ENCODE data around the gene LILRB4. TPM values are rescaled to one million over a fixed set of nuclear protein-coding genes. Genes with fewer than 3 reads are reported as not detected.

The LILRB4 gene
- total RNA-seq, 1 experiment from 2014 or later = not detected

DNA sequence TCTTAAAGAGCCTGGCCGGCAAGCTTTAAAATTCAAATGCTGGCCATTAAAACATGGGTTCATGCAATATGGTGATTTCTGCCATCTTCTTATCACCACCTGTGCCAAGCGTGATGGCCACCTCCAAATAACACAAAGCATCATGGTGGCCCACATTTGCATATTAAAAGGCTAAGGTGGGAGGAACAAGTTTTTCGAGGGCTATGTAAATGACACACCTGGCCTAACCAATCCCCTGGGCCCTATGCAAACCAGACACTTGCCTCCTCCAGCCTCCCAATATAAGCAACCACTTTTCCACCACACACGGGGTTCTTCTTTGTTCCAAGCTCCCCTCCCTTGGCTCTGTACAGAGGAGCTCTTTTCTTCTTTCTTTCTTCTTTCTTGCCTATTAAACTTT is 14.4 kb downstream of the LILRB4 start:
- no peaks in the 10 kb centered on the region for H3K9me2 ChIP-seq (ENCODE audit: insufficient read depth)
- no peaks in the 10 kb centered on the region for H3K4me1 ChIP-seq (ENCODE audit: control insufficient read depth in 1 of 2, insufficient read depth in 2 of 2, low read length in 2 of 2)
- CTCF ChIA-PET = interaction anchor here (1.0 kb wide), 1 partner anchor 25 kb away, joined by 3 read pairs; no protein-coding TSS in a partner anchor
- no peaks in the 10 kb centered on the region for H3K9me3 ChIP-seq (ENCODE audit: control insufficient read depth in 1 of 2, insufficient read depth in 1 of 2, low read depth in 1 of 2, low read length in 2 of 2)
- intact Hi-C loops (cut with micrococcal nuclease) = loop anchor here (5.0 kb wide), 1 partner anchor 195 kb away; no protein-coding TSS in a partner anchor
- H3K79me2 ChIP-seq (ENCODE audit: insufficient read depth, low read length) = no peaks in the 10 kb centered on the region
- no peaks in the 10 kb centered on the region for H3K36me3 ChIP-seq (ENCODE audit: control insufficient read depth in 1 of 2, insufficient read depth in 2 of 2, low read length in 2 of 2)
- no peak overlapping the region for H3K4me2 ChIP-seq (ENCODE audit: low read length)
- H4K20me1 ChIP-seq (ENCODE audit: insufficient read depth) = no peaks in the 10 kb centered on the region
- no peak for TF ChIP-seq SP1 (IDR thresholded peaks at IDR 0.05; ENCODE audit: low read depth)
- no peak for TF ChIP-seq EGR1 (IDR thresholded peaks at IDR 0.05; ENCODE audit: low read depth)
- TF ChIP-seq TCF7L2 (IDR thresholded peaks at IDR 0.05; ENCODE audit: borderline replicate concordance, extremely low read depth, insufficient read depth, insufficient read length) = no peak
- TF ChIP-seq CBX3 (IDR thresholded peaks at IDR 0.05; ENCODE audit: low read depth) = no peak
- TF ChIP-seq JUND (IDR thresholded peaks at IDR 0.05) = no peak
- TF ChIP-seq YY1 (IDR thresholded peaks at IDR 0.05; ENCODE audit: extremely low read depth, insufficient replicate concordance, low read depth, low read length) = no peak
- TF ChIP-seq CEBPB (IDR thresholded peaks at IDR 0.05; ENCODE audit: low read depth) = no peak
- no peak for TF ChIP-seq SIN3A (IDR thresholded peaks at IDR 0.05; ENCODE audit: low read depth)
- TF ChIP-seq, protein P1, sequence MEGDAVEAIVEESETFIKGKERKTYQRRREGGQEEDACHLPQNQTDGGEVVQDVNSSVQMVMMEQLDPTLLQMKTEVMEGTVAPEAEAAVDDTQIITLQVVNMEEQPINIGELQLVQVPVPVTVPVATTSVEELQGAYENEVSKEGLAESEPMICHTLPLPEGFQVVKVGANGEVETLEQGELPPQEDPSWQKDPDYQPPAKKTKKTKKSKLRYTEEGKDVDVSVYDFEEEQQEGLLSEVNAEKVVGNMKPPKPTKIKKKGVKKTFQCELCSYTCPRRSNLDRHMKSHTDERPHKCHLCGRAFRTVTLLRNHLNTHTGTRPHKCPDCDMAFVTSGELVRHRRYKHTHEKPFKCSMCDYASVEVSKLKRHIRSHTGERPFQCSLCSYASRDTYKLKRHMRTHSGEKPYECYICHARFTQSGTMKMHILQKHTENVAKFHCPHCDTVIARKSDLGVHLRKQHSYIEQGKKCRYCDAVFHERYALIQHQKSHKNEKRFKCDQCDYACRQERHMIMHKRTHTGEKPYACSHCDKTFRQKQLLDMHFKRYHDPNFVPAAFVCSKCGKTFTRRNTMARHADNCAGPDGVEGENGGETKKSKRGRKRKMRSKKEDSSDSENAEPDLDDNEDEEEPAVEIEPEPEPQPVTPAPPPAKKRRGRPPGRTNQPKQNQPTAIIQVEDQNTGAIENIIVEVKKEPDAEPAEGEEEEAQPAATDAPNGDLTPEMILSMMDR (IDR thresholded peaks at IDR 0.05 in 2 of 3, conservative IDR thresholded peaks at IDR 0.05 in 1 of 3; ENCODE audit: borderline replicate concordance in 1 of 3, insufficient read depth in 1 of 3, low read depth in 2 of 3, low read length in 2 of 3) = no peak
- TF ChIP-seq REST (IDR thresholded peaks at IDR 0.05; ENCODE audit: low read depth) = no peak
- no peak for TF ChIP-seq POLR2A (IDR thresholded peaks at IDR 0.05; ENCODE audit: borderline replicate concordance, extremely low read depth, insufficient read depth, insufficient read length)
- TF ChIP-seq, protein P2, sequence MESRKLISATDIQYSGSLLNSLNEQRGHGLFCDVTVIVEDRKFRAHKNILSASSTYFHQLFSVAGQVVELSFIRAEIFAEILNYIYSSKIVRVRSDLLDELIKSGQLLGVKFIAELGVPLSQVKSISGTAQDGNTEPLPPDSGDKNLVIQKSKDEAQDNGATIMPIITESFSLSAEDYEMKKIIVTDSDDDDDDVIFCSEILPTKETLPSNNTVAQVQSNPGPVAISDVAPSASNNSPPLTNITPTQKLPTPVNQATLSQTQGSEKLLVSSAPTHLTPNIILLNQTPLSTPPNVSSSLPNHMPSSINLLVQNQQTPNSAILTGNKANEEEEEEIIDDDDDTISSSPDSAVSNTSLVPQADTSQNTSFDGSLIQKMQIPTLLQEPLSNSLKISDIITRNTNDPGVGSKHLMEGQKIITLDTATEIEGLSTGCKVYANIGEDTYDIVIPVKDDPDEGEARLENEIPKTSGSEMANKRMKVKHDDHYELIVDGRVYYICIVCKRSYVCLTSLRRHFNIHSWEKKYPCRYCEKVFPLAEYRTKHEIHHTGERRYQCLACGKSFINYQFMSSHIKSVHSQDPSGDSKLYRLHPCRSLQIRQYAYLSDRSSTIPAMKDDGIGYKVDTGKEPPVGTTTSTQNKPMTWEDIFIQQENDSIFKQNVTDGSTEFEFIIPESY (IDR thresholded peaks at IDR 0.05; ENCODE audit: extremely low read depth, insufficient replicate concordance, low read length) = no peak
- no peak for TF ChIP-seq RAD21 (IDR thresholded peaks at IDR 0.05; ENCODE audit: low read depth)
- TF ChIP-seq EZH2phosphoT487 (IDR thresholded peaks at IDR 0.05; ENCODE audit: borderline replicate concordance) = no peak
- TF ChIP-seq FOSL1 (IDR thresholded peaks at IDR 0.05; ENCODE audit: low read depth) = no peak
- no peak overlapping the region for H3K27ac ChIP-seq (ENCODE audit: low read depth, low read length)
- POLR2A ChIA-PET = no interaction called here
- BruUV-seq (replicated peaks) = no TSS peak
- DNase-seq (ENCODE audit: low read depth, low spot score) (no peak), ATAC-seq (no peak)
- H2AFZ ChIP-seq (ENCODE audit: low read depth, low read length, poor library complexity, severe bottlenecking) = no peak overlapping the region
- peaks cover 7% of the 10 kb centered on the region; the same call in 1 of the 2 replicates for H3K27me3 ChIP-seq (ENCODE audit: insufficient read depth, low read length)
- no peak overlapping the region for H3K9ac ChIP-seq (ENCODE audit: low read length)
- RAD21 ChIA-PET (ENCODE audit: low non-redundant PET in 1 of 2, low total read pairs in 2 of 2, uncharacterized antibody in 2 of 2, unreplicated experiment in 2 of 2) = interaction anchor here in 1 of 2 experiments (0.9 kb wide), 1 partner anchor 200 kb away, joined by 3 read pairs; no protein-coding TSS in a partner anchor
- H3K4me3 ChIP-seq (replicated peaks in 1 of 2; ENCODE audit: low read depth in 1 of 2, low read length in 2 of 2) = no peak overlapping the region

Data from HCT116 (cell line).